Omental fat pad (tissue), 4 donors: ENCODE data around the gene TMED1. TPM values are rescaled to one million over a fixed set of nuclear protein-coding genes. Genes with fewer than 3 reads are reported as not detected.
"Not testable (repeated sequence)": the region's sequence is repeated elsewhere in the genome, so short reads cannot be mapped to it uniquely, and the experiment has no call there.

Experiments
- ATAC-seq: fragments of 150-250 bp; one replicate; pipeline ENCODE4 v1.9.1; 2016; ENCODE audit warnings: mild to moderate bottlenecking, moderate library complexity; ENCODE audit not compliant: low FRiP score
- DNase-seq: peaks from one replicate; pipeline ENCODE4 v3.0.0-alpha.2; 2019; ENCODE audit warnings: low spot score
- CTCF ChIP-seq, 3 donors: fragments of 450-650 bp; IDR thresholded peaks; one replicate each; pipeline ENCODE4 v1.5.1; 2016 to 2017; ENCODE audit warnings: antibody characterized with exemption in 3 of 3, mild to moderate bottlenecking in 3 of 3, moderate library complexity in 2 of 3
- total RNA-seq, 4 donors: library from RNA; depleted of rRNA; stranded (reverse); fragments of >200 nt; gene quantifications; one replicate each; pipeline ENCODE4 v1.1.0, GENCODE V29; 2016

Gene TMED1
- total RNA-seq, 4 donors from 2014 or later = 30.1 to 35.7 (median 32.4) TPM

- DNase-seq = no peak
- ATAC-seq = no peak
- no peak for TF ChIP-seq CTCF (IDR thresholded peaks at IDR 0.05)
Observed at GRCh38 chr19:10876459-10877240, 40.6 kb upstream of the TMED1 start.

GRCh38 chr19:10874024-10874423, 38.0 kb upstream of the TMED1 start:
- ATAC-seq (no peak), DNase-seq (no peak)
- no peak for TF ChIP-seq CTCF (IDR thresholded peaks at IDR 0.05)

- ATAC-seq (no peak), DNase-seq (no peak)
- no peak for TF ChIP-seq CTCF (IDR thresholded peaks at IDR 0.05)
Observed at GRCh38 chr19:10872546-10873107, 36.6 kb upstream of the TMED1 start.

DNA sequence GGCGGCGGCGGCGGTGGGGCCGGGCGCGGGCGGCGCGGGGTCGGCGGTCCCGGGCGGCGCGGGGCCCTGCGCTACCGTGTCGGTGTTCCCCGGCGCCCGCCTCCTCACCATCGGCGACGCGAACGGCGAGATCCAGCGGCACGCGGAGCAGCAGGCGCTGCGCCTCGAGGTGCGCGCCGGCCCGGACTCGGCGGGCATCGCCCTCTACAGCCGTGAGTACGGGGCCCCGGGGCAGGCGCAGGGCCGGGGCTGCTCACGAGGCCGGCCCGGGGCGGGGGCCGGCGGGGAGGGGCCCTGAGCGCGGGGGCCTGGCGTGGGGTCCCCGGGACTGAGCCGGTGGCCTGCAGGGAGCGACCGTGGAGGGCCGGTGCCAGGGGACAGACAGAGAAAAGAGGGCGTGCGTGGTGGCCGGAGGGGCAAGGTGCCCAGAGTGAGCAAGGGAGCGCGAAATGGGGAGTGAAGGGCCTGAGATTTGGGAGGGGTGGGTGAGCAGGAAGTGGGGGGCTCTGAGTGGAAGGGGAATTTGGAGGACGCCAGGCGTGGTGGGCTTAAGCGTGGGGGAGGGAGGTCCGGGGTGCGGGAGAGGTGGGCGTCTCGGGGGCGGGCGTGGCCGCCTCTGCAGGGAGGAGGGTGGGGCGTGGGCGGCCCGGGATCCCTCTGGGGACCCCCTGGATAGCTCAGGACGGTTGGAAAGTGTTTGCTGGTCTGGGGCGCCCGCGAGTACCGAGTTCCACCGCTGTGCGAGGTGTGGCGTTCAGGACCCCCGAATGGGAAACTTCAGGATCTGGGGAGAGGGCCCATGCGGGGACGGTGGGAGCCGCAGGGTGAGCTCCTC, 35.9 kb upstream of the TMED1 start:
- DNase-seq (no peak), ATAC-seq (peak; percentile 4)
- no peak for TF ChIP-seq CTCF (IDR thresholded peaks at IDR 0.05)

- ATAC-seq = peak; percentile 96
- DNase-seq = peak; percentile 95
- peak in 2 of 3 donors; percentile 59 to 70 for TF ChIP-seq CTCF (IDR thresholded peaks at IDR 0.05)
Observed at GRCh38 chr19:10870955-10871603, 35.1 kb upstream of the TMED1 start, which contains the start of gene CARM1. CARM1 (plus strand) TSS chr19:10871553; CDS start chr19:10871703, 150 bp downstream.

DNA sequence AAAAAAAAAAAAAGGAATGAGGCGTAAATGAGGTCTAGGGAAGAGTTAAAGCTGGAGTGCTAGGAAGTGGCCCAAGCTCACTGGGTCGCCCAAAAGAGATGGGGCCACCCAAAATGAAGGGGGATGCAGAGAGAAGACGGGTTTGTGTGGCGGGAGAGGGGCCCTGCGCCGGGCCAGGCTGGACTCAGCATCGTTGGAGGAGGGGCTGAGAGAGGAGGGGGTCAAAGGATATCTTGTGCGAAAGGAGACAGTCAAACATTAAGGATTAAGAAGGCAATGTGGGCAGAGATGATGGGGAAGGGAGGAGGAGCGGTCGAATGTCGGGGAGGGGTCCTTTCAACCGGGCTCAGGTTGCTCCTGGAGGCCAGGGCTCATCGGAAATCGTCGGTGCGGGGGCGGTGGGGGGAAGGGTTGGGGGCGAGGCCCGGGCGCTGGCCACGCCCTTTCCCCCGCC, 34.5 kb upstream of the TMED1 start:
- ATAC-seq (no peak), DNase-seq (no peak)
- TF ChIP-seq CTCF (IDR thresholded peaks at IDR 0.05) = no peak

GRCh38 chr19:10869872-10870311, 33.9 kb upstream of the TMED1 start:
- not testable (repeated sequence) for ATAC-seq, DNase-seq
